ENCODE measurements around the gene ADISSP.

ADISSP gene

DNA sequence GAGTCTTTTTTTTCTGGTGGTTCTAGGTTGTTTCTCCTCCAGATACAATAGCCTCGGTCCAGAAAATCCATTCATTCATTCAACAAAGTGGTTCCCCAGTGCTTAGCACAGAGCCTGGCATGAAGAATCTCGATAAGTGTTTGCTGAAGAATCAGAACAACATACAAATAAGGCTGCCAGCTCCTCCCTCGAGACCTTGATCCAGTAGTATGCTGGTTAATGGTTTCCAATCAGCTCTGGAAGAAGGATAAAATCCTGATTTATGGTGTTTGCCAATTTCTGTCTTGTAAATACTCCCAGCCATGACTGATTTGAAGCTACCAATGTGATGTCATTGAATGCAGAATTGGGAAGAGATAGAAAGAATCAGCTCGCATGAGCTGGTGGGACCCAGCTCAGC is 31.8 kb downstream of the ADISSP start:
- DNase-seq: no peak

DNA sequence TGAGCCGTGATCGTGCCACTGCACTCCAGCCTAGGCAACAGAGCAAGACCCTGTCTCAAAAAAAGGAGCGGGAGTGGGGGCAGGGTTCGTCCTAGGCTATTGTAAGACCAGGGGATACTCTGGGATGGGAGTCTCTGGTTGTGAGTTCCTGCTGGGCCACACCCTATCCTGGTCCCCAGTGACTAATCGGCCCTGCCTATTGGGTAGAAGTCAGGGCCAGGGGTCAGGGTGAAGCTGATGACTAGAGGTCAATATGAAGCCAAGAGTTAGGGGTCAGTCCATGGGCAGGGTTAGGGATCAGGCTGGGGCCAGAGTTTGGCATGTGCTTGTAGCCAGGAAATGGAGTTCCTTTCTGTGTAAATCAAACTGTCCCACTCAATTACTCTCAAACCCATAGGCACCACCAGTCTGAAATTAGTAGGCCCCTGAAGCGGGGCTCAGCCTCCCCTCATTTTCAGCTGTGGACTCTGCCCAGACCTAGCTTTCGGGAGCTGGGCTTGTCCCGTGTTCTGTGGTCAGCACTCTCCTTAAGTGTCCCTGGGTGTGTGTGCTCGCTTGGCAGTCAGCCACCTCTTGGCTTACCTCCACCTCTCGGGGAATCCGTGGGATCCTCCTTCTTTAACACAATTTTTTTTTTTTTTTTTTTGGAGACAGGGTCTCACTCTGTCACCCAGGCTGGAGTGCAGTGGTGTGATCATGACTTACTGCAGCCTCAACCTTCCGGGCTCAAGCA is 33.3 kb downstream of the ADISSP start:
- no peak for DNase-seq

DNA sequence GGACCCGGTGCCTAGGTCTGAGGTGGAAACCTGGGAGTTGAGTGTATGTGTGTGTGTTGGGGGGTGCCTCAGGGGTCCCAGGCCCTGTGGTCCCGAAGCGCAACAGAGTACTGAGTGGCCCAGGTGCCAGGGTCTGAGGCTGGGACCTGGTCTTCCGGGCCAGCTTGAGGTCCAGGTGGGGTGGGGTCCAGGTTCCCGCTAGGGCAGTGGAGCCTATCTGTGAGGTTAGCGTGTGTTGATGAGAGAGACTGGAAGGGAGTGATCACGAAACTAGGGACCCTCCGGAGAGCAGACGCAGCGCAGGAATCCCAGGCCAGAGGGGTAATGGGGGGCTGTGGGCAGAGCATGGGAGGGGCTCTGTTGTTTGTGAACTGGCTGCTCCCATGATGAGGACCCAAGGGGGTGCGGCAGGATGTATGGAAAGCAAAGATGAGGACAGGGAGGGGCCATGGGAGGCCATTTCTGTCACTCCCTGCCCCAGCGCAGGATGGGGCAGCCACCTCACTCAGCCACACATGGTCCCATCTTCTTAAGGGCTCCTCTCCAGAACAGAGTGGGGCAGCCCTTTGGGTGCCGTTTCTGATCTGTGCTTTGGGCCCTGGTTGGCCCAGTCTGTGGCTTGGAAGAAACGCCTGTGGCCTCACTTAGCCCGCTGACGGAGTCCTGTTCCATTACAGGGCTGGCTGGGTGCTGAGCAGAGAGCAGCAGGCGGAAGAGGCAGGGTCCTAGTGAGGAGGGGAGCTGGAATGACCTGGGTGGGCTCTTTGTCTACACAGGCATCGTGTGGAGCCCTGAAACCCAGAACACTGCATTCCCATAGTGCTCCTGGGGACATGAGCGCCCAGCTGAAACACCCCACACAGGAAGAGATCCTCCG is 34.2 kb downstream of the ADISSP start:
- no peak for DNase-seq

GRCh38 chr20:3732327-3733118 is 35.0 kb downstream of the ADISSP start, which contains the start of gene HSPA12B:
Gene HSPA12B, plus strand, starts transcription at chr20:3732685. Its CDS starts 5,990 bp downstream, at chr20:3738675.
- no peak for DNase-seq

GRCh38 chr20:3731944-3732326 is 35.6 kb downstream of the ADISSP start:
- DNase-seq: no peak

GRCh38 chr20:3730803-3731672 is 36.5 kb downstream of the ADISSP start:
- no peak for DNase-seq

- no peak for DNase-seq
These were observed 37.6 kb downstream of the ADISSP start for GRCh38 chr20:3729811-3730540.

- DNase-seq: no peak
These were observed 38.2 kb downstream of the ADISSP start for GRCh38 chr20:3729378-3729777.

DNA sequence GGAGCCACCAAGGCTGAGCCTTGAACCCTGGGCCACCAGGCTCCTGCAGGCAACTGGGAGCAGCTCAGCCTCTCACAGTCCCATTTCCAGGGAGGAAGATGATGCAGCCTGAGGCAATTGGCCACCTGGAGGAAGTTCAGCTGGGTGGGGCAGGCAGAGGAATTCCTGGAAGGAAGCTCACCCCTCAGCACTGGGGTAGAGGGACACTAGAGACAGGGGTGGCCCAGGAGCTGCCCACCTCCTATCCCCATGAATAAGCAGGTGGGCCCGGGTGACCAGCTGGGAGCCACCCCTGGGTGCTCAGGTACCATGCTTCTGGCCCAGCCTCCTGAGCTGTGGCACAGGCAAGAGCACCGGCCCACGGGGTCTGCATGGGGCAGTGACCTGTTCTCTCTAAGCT is 38.7 kb downstream of the ADISSP start:
- no peak for DNase-seq

- no peak for DNase-seq
These were observed 39.2 kb downstream of the ADISSP start for GRCh38 chr20:3728354-3728753.

DNA sequence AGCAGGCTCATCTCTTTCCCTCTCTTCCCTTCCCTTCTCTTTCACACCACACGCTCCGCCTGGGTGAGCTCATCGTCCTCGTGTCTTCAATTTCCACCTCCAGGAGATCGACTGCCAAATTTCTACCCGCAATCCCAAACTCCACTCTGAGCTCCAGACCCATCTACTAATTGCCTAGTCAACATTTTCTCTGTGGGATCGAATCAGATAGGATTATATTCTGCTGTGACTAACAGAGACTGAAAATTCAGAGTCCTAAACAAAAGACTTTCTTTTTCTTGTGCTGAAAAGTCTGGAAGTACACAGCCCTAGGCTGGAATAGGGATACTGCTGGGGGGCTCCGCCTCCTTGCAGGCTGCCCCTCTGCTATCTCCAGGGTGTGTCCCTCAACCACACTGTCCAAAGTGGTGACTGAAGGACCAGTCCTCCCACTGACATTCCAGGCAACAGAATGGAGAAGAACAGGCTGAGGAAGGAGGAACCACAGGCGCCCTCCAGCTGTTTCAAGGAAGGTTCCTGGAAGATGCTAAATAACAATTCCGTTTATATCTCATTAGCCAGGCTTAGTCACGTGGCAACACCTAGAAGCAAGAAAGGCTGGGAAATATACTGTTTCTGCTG is 40.0 kb downstream of the ADISSP start:
- DNase-seq: no peak

GRCh38 chr20:3724356-3724755 is 43.2 kb downstream of the ADISSP start:
- DNase-seq: no peak

GRCh38 chr20:3723284-3723683 is 44.3 kb downstream of the ADISSP start:
- DNase-seq: no peak

DNA sequence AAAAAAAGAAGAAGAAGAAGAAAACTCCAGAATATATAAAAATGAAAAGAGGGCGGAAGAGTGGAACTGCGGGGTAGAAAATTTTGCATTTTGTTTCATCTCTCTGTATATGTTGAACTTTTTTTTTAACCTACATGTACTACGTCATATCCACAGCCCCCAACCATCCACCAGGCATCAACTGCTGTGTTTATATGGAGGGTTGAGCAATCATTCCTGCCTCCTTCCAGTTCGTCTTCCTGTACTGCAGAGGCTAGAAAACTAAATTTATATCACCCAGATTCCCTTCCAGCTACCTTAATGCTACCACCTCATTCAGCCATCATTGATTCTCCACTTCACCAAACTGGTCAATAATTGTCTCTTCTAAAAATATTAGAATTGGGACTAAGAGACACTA is 45.6 kb downstream of the ADISSP start:
- DNase-seq: no peak

DNA sequence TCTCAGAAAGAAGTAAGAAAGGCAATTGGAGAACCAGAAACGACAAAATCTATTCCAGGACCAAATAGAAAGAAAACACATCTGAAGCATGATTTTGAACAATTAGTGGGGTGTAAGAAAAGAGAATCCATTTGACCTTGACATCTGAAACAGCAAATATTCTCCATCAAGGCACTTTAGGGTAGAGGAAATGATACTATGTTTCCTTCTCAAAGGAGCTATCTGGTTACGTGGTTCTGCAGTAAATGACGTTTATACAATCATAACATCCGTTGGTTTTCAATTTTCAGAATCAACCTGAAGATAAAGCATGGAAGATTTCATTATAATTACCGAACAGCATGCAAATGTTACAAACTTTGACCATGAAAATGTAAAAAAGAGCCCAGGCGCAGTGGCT is 46.9 kb downstream of the ADISSP start:
- no peak for DNase-seq

DNA sequence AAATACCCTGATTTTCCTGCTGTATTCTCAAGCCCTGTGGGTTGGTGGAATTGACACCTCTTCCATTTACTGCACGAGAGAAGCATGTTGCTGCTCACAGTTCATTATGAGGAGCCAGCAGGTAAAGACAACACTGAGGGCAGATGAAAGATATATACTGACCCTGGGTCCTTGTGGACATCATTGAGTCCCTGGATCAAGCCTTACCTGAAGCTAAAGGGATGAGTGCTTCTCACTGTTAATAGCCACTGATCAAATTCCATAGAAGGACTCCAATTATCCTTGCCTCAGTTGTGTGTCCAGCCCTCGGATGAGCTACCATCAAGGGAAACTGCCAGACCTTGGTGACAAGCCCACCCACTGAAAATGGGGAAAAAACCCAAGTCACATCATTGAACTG is 47.5 kb downstream of the ADISSP start:
- DNase-seq: no peak

GRCh38 chr20:3719046-3719445 is 48.5 kb downstream of the ADISSP start:
- DNase-seq: no peak

- peak; percentile 39 to 48 for DNase-seq
These were observed 51.2 kb downstream of the ADISSP start for GRCh38 chr20:3716195-3716834.

DNA sequence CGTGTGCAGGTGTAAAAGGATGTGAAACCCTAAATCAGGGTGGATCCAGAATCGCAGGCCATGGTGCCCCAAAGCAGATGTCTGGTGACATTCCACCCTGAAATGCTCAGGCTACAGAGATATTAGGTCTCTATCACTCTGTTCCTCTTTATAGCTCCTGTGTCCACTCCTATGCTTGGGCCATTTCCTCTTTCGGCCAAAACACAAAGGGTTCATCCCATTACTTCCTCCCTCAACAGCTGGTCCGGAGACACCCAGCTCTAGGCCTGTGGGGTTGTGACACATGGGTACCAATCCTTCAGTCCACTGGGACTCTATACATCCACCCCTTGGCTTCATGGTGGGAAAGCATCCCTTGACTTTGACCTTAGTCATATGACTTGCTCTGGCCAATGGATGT is 53.5 kb downstream of the ADISSP start:
- no peak for DNase-seq

- DNase-seq: no peak
These were observed 55.2 kb downstream of the ADISSP start, which contains the start of gene SIGLEC1 for GRCh38 chr20:3712279-3712873. Gene SIGLEC1, minus strand, starts transcription at chr20:3712600. Its CDS starts 5,472 bp downstream, at chr20:3707128.

All from activated T-cell treated with anti-CD3 and anti-CD28 coated beads, Interleukin-2, amount 50 U/mL, for 48 hours (primary cell).